HFFc6 (cell line): ENCODE data around the gene ARID3B. TPM values are rescaled to one million over a fixed set of nuclear protein-coding genes. Genes with fewer than 3 reads are reported as not detected.

Experiments used
- DNase-seq: peaks from one replicate; pipeline ENCODE4 v3.0.0-alpha.2; 2018
- H3K27ac Mint-ChIP-seq: 2 replicates; pipeline ENCODE4 v1.8.0; 2020; ENCODE audit warnings: mild to moderate bottlenecking, mixed read lengths
- H3K27me3 Mint-ChIP-seq: 2 replicates; pipeline ENCODE4 v1.8.0; 2021; ENCODE audit warnings: mild to moderate bottlenecking, moderate library complexity, mixed read lengths; ENCODE audit not compliant: insufficient read depth
- H3K36me3 Mint-ChIP-seq: 2 replicates; pipeline ENCODE4 v1.8.0; 2021; ENCODE audit warnings: low read depth, mixed read lengths
- H3K4me1 Mint-ChIP-seq: 2 replicates; pipeline ENCODE4 v1.8.0; 2020; ENCODE audit warnings: low read depth, mixed read lengths
- H3K4me3 Mint-ChIP-seq: 2 replicates; pipeline ENCODE4 v1.8.0; 2020; ENCODE audit warnings: mild to moderate bottlenecking, moderate library complexity, mixed read lengths
- H3K9me3 Mint-ChIP-seq: 2 replicates; pipeline ENCODE4 v1.8.0; 2020; ENCODE audit warnings: mild to moderate bottlenecking, mixed read lengths
- CTCF ChIP-seq: fragments of 200-600 bp; sonication (generic); IDR thresholded peaks from 2 replicates; pipeline ENCODE4 v1.5.0; 2021; ENCODE audit warnings: antibody characterized with exemption, mild to moderate bottlenecking
- total RNA-seq, 6 experiments: library from RNA; stranded (reverse); fragmentation: NEBNext Ultra II Directional; extraction: Animal tissue kit (Norgen Biotek cat#: 25700); gene quantifications; 2 replicates in 1 of 6; 3 replicates in 5 of 6; pipeline ENCODE4 v1.2.3, GENCODE V29; 2021

ARID3B gene
- total RNA-seq, 6 experiments from 2014 or later: 1.2 to 2.1 (median 1.6) TPM

GRCh38 chr15:74630284-74631086, 89.5 kb downstream of the ARID3B start:
- H3K27me3 Mint-ChIP-seq: peaks cover 3% of the 10 kb centered on the region
- peak overlapping the region; percentile 51 for H3K27ac Mint-ChIP-seq
- no peak for DNase-seq
- no peaks in the 10 kb centered on the region for H3K9me3 Mint-ChIP-seq
- no peak overlapping the region for H3K4me3 Mint-ChIP-seq
- H3K36me3 Mint-ChIP-seq: peaks cover 28% of the 10 kb centered on the region
- peaks cover 6% of the 10 kb centered on the region for H3K4me1 Mint-ChIP-seq
- TF ChIP-seq CTCF: no peak

GRCh38 chr15:74631087-74631385, 90.0 kb downstream of the ARID3B start:
- TF ChIP-seq CTCF: no peak
- Mint-ChIP-seq H3K4me1 (peaks cover 6% of the 10 kb centered on the region), H3K36me3 (peaks cover 25% of the 10 kb centered on the region), H3K9me3 (no peaks in the 10 kb centered on the region), H3K4me3 (no peak overlapping the region), H3K27me3 (peaks cover 3% of the 10 kb centered on the region), H3K27ac (no peak overlapping the region; the same call in 1 of the 2 replicates)
- DNase-seq: no peak

- Mint-ChIP-seq H3K36me3 (peaks cover 25% of the 10 kb centered on the region), H3K4me1 (peaks cover 6% of the 10 kb centered on the region)
Measured at GRCh38 chr15:74631408-74631807, 90.4 kb downstream of the ARID3B start.

GRCh38 chr15:74631935-74632560, 91.0 kb downstream of the ARID3B start:
- Mint-ChIP-seq H3K36me3 (peaks cover 25% of the 10 kb centered on the region), H3K27me3 (peaks cover 3% of the 10 kb centered on the region), H3K4me1 (peaks cover 6% of the 10 kb centered on the region), H3K27ac (no peak overlapping the region), H3K9me3 (no peaks in the 10 kb centered on the region), H3K4me3 (no peak overlapping the region)
- TF ChIP-seq CTCF: peak; percentile 92
- DNase-seq: peak; percentile 26

More at GRCh38 chr15:74631408-74631807, 90.4 kb downstream of the ARID3B start:
- Mint-ChIP-seq H3K27me3 (peaks cover 3% of the 10 kb centered on the region), H3K4me3 (no peak overlapping the region), H3K9me3 (no peaks in the 10 kb centered on the region), H3K27ac (no peak overlapping the region)
- TF ChIP-seq CTCF: no peak
- no peak for DNase-seq

GRCh38 chr15:74632601-74633000, 91.6 kb downstream of the ARID3B start:
- Mint-ChIP-seq H3K9me3 (no peaks in the 10 kb centered on the region), H3K4me1 (peaks cover 6% of the 10 kb centered on the region), H3K27ac (no peak overlapping the region), H3K27me3 (peaks cover 3% of the 10 kb centered on the region), H3K36me3 (peaks cover 25% of the 10 kb centered on the region), H3K4me3 (no peak overlapping the region)
- no peak for TF ChIP-seq CTCF
- no peak for DNase-seq
